GM19455 (cell line): ENCODE data around the gene TRAK1.

Experiments used
- ATAC-seq: cut with Tn5 transposase; IDR thresholded peaks from one replicate; pipeline ENCODE4 v1.9.1; 2021; ENCODE audit not compliant: unreplicated experiment

TRAK1 gene

DNA sequence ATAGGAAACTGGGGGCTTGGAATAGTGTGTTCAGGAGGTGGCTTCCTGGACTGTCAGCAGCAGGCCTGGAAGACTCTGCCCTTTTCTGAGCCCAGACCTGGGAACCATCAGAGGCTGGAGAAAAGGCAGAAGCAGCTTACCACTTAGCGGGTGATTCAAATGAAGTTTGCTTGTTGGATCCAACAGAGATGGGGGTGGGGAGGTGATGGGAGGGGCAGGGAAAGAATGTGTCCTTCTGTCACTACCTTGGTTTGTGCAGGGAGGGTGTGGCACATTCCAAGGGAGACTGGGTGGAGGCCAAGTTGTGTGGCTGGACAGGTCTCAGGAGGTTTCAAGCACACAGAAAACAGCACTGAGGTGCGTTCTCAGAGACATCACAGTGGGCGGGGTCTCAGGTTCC lies 58.8 kb downstream of the TRAK1 start:
- ATAC-seq, result no peak

DNA sequence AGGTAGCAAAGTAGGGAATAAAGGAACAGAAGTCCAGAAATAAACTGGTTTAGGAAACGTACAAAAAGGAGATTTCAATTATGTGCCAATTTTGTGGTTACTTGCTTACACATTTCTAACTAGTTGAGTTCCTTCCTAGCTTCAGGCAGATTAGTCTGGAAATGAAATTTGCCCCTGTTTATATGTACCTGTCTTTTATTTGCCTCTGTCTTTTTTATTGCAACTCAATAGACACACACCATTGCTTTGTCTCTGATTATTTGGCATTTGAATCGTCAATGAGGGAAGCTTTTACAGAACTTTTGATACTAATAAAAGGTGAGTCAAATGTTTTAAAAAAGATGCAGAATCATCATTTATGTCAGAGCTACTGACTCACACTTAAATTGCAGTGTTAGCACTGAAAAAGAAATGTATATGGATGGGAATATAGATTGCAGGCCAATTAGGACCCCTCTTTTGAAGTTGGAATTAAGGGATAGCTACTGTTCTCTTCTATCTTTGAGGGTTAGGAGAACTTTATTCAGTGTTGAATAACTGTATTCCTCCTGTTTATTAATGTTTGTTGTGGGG lies 60.5 kb downstream of the TRAK1 start:
- no peak for ATAC-seq

DNA sequence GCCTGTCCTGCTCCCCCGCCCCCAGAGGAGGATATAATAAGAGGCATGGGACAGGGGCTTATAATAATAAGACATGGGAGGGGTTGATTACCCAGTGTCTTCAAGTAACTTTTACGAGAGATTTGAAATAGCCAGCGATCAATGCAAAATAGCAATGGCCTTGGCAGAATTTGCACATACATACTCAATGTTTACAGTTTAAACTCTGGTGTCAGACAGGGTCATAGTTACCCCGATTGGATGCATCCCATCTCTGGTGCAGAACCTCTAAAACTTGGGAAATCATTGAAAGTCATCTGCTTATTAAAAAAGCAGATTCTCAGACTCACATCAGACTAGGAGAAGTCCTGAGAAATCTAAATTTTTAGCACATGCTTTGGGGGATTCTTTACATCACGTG lies 61.0 kb downstream of the TRAK1 start:
- no peak for ATAC-seq

GRCh38 chr3:42153039-42153438 lies 61.9 kb downstream of the TRAK1 start:
- ATAC-seq, result no peak

GRCh38 chr3:42157540-42158538 lies 66.7 kb downstream of the TRAK1 start:
- no peak for ATAC-seq

GRCh38 chr3:42159147-42159546 lies 68.0 kb downstream of the TRAK1 start:
- no peak for ATAC-seq

DNA sequence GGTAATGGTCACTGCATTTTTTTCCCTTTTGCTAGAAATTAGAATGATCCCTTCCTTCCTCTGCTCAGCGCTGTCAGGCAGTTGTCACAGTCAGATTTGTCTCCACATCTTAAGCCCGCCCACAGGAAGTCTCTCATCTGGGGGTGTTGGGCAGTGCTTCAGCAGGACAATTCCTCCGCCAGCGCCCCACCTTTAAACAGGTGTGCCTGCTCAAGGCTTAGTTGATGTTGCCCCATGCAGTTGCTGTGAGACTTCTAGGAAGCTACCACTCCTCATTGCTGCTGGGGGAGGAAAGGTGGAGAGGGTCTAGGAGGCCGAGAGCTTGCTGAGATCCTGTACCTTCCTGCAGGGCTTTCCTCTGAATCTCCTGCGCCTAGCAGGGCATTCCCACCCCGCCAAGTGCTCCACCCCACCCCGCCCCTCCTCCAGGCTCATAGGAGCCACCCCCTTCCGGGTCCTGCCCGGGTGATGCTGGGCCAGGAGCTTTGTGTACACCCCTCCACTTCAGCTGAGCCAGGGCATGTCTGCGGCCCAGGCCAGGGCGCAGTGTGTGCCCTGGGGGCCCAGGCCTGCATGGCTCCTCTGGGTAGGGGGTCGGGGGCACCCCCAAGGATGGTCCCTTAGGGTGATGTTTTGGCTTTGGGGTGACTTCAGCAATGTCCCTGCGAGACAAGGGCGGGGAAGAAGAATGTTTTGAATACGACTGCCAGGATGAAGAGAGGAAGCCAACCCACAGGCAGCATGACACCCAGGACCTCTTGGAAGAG lies 68.7 kb downstream of the TRAK1 start:
- no peak for ATAC-seq

- no peak for ATAC-seq
These were observed 70.1 kb downstream of the TRAK1 start for GRCh38 chr3:42161050-42161935.

GRCh38 chr3:42162462-42162861 lies 71.3 kb downstream of the TRAK1 start:
- no peak for ATAC-seq

DNA sequence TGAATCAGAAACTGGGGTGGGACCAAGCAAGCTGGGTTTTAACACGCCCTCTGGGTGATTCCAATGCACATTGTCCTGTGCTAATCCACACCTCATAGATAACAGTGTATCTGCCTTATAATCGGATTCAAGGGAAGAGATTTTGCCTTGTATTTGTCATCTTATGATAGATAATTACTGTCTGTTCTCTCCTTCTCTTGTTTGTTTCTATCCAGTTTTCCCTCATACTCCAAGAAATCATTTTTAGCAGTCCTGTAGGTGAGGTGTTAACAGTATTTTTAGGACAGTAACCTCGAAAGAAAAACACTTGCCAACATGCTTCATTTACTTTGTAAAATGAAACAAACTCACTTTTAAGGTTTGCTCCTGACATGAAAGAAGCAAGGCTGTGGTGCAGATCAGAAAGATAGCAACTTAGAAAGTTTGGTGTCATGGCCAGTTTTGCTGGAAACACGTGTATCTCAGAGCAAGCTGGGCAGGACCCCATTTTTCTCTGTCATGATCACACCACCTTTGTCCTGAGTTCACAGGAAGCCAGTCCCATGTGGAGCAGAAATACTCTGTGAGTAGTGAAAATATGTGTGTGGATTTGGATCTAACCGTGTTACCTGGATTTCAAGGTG lies 72.6 kb downstream of the TRAK1 start:
- no peak for ATAC-seq

DNA sequence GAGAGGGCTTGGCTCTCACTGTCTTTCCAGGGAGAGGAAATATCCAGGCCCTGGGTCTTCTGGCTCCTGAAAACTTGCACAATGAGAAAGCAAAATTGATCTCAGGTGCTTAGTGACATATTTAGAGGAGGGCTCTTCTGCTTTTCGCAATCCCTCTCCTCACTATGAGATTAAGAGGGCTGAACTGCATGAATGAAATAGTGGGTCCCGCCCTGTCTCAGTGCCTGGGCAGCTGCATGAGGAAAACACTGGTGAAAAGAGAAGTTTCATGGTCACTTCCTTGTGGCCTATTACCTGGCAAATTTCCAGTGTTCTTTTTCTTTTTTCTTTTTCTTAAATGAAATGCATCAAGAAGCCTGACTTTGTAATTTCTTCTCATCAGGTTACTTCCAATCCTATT lies 73.5 kb downstream of the TRAK1 start:
- no peak for ATAC-seq

GRCh38 chr3:42165211-42165610 lies 74.1 kb downstream of the TRAK1 start:
- ATAC-seq, result no peak

DNA sequence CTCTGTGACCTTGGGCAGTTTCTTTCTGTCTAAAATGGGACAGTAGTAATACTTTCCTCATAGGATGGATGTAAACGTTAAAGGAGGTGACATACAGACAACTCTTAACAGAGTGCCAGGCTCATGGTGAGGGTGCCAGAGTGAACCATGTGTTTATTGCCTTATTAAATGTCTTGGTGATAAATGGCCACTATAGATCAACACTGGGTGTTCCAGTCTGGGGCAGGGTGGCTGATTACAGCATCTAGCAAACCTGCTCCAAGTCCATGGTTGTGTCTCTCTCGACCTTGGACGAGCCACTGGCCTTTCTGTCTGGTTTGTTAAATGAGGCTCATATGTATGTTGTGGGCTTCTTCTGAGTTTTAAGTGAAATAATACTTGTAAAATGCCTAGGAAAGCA lies 75.1 kb downstream of the TRAK1 start:
- ATAC-seq, result no peak

- ATAC-seq, result no peak
These were observed 75.6 kb downstream of the TRAK1 start for GRCh38 chr3:42166662-42167300.

DNA sequence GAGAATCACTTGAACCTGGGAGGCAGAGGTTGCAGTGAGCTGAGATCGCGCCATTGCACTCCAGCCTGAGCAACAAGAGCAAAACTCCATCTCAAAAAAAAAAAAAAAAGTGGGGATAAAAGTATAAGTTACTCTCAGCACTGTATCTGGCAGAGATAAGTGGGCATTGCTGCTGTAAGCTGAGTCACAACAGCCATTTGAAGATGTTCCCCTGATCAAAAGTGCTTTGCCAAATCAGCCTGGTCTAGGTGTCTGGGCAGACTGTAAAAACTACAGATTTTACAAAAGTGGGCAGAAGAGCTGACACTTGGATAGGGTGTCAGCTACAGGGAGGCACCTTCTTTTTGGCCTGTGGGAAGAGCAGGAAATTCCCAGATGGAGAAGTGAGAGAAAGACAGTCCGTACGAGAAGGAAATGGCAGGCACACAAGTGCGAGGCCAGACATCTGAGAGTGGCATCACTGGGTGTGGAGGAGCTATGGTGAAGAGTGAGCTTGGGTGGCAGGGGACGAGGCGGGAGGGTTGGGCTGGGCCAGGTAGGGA lies 78.5 kb downstream of the TRAK1 start:
- ATAC-seq, result no peak

GRCh38 chr3:42172047-42172654 lies 81.0 kb downstream of the TRAK1 start:
- ATAC-seq, result no peak

DNA sequence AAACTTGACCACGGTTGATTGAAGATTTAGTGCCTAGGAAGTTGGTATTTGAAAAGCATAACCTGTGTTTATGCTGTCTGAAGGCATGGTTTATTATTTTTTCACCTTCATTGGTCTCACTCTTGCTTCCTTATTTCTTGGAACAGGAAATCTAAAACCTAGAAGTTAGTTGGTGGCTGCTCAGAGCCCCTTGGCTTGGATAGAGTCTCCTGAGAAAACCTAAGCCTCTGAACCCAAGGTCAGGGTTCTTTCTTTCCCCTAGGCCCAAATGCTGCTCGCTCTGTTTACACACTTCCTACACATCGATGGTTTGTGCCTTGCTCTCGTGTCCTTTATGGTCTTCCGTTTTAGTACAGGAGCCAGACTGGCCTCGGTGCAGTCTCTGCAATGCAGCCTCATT lies 82.2 kb downstream of the TRAK1 start:
- ATAC-seq, result no peak

DNA sequence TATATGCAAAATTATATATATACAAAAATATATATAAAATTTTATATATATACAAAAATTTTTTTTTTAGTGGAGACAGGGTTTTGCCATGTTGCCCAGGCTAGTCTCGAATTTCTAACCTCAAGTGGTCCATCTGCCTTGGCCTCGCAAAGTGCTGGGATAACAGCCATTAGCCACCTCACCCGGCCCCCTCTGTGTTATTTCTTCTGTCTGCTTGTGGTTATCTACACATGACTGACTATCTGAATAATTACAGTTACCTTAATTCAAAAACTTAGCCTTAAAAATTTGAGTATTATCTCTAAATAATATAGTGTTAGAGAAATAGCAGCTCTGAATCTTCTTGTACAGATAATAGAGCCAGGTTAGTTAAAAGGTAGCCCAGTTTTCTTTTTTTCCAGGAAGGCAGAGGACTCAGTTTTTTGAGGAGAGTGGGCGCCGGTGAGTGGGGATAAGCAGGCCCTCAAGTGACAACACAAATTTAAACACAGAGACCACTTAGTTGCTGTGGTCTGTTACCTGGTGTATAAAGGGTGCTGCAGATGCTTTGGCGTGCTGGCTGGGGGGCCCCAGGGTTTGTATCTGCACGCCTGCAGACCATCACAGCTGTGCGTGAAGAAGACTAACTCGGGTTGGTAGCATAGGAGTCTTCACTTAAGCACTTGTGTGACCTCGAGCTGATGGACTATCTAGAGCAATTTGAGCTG lies 83.7 kb downstream of the TRAK1 start:
- ATAC-seq, result no peak
